Activated naive CD4-positive, alpha-beta T cell treated with anti-CD3 and anti-CD28 coated beads, Interleukin-2, amount 50 U/mL, for 72 hours (primary cell): ENCODE measurements around the gene RHOJ. TPM values are rescaled to one million over a fixed set of nuclear protein-coding genes. Genes with fewer than 3 reads are reported as not detected.
"Not testable (repeated sequence)": the region's sequence is repeated elsewhere in the genome, so short reads cannot be mapped to it uniquely, and the experiment has no call there.

Source experiments
- ATAC-seq, 2 donors: fragments of 150-1000 bp; cut with Tn5 transposase; 2 replicates each; pipeline ENCODE4 v1.10.0; 2021; ENCODE audit warnings: mild to moderate bottlenecking in 2 of 2, moderate library complexity in 2 of 2
- DNase-seq, 2 donors: peaks; one replicate each; pipeline ENCODE4 v3.0.0; 2021 to 2022; ENCODE audit warnings: low spot score in 2 of 2
- H3K27ac Mint-ChIP-seq, 2 donors: one replicate each; pipeline ENCODE4 v1.8.0; 2022; ENCODE audit warnings: mild to moderate bottlenecking in 2 of 2, mixed read lengths in 2 of 2
- H3K36me3 Mint-ChIP-seq, 2 donors: one replicate each; pipeline ENCODE4 v1.8.0; 2022; ENCODE audit warnings: mixed read lengths in 2 of 2
- H3K9me3 Mint-ChIP-seq, 2 donors: one replicate each; pipeline ENCODE4 v1.8.0; 2022; ENCODE audit warnings: mixed read lengths in 2 of 2
- total RNA-seq, 2 donors: library from RNA; stranded (reverse); gene quantifications; one replicate each; pipeline ENCODE4 v1.2.3, GENCODE V29; 2022

The RHOJ gene
- not detected for total RNA-seq

DNA sequence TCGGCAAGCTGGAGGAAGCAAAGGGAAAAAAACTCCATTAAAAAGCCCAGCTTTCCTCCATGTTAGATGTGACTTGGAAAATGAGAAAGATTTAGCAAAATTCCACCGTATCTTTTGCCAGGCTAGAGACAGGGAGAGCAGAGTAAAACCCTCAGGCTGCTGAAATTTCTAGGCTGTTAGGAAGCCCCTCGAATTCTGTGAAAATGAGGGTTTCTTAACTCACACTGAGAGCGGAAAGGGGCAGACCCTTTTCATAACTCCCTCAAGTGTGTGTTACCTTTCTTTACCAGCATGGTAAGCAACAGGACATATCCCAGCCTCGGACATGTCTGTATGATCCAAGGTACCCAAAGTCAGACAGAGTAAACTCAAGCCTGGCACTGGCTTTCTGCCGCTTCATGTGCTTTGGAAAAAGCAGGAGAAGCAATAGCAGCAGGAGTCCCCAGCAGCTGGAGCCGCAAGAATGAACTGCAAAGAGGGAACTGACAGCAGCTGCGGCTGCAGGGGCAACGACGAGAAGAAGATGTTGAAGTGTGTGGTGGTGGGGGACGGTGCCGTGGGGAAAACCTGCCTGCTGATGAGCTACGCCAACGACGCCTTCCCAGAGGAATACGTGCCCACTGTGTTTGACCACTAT is at the start of gene RHOJ:
Gene RHOJ (plus strand): TSS at position 37 of the 637 bp plus-strand sequence. CDS start 427 bp downstream, at position 464.
- no peak for ATAC-seq
- DNase-seq: no peak
- Mint-ChIP-seq H3K27ac (no peak within 1 kb of the TSS), H3K36me3 (no peaks in the 10 kb centered on the region), H3K9me3 (no peaks in the 10 kb centered on the region)

DNA sequence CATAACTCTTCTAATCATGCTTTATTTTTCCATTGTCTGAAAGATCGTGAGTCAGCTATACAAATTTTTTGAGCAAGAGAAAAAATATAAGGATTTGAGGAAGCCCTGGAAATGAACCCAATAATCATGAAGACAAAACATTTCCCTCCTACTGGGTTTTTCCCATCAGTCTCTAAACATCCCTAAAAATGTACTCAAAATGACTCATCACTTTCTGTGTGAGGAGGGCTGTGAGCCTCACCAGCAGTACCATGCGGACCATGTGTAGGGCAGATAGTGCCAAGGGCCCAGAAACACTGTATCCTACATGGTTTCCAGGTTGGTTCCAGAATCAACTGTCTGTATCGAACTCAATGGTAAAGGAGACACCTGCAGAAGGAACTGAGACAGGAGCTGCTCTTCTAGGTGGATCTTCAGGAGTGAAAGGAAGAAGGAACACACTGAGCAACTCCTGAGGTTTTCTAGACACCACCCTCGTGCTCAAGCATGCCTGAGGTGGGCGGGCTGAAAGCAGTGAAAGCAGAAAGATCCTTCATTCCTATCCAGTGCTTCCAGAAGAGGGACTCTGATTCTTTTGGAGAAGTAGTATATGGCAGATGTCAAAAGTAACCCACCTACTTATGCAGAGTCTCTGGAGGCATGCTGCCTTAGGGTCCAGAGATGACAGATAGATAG is 48.6 kb upstream of the RHOJ start:
- H3K9me3 Mint-ChIP-seq: no peaks in the 10 kb centered on the region
- ATAC-seq: no peak
- H3K36me3 Mint-ChIP-seq: no peaks in the 10 kb centered on the region

DNA sequence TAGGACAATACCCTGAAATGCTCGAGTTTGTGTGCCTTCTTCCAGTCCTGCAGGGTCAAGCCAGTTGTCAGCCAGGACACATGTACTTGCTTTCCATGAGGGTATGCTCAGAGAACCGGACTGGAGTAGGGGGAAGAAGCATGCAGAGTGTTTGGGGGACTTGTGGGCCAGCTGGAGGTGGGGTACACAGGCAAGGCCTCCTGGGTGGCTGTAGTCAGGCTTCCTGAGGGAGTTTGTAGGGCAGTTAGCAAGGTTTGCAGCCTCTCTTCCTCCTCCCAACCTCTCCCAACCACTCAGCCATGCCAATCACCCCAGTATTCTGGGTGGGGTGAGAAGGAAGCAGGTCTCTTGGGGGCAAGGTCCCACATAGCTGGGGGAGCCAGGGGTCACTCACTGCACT is 47.0 kb upstream of the RHOJ start:
- ATAC-seq: no peak
- Mint-ChIP-seq H3K36me3 (no peaks in the 10 kb centered on the region), H3K27ac (no peak overlapping the region), H3K9me3 (no peaks in the 10 kb centered on the region)
- DNase-seq: no peak

More for the DNA sequence above, 48.6 kb upstream of the RHOJ start:
- peak overlapping the region in 1 of 2 donors; percentile 38 for H3K27ac Mint-ChIP-seq
- DNase-seq: no peak

DNA sequence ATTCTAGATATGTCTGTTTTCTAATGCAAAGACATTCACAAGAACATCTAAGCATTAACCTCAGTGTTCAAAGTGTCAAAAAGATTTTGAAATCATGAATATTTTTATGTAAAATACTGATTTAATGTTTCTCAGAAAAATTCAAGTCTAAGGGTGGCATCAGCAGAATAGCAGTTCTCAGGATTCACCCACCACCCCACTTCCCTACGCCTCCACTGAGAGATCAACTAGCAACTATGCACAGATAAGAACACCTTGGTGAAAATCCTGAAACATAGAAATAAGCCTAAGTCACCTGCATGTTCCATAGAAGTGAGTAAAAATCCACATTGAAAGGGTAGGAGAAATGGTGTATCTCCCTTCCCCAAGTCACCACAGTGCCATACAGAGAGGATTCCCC is 40.9 kb upstream of the RHOJ start:
- H3K9me3 Mint-ChIP-seq: no peaks in the 10 kb centered on the region
- H3K27ac Mint-ChIP-seq: no peak overlapping the region
- no peaks in the 10 kb centered on the region for H3K36me3 Mint-ChIP-seq
- DNase-seq: no peak
- ATAC-seq: no peak

DNA sequence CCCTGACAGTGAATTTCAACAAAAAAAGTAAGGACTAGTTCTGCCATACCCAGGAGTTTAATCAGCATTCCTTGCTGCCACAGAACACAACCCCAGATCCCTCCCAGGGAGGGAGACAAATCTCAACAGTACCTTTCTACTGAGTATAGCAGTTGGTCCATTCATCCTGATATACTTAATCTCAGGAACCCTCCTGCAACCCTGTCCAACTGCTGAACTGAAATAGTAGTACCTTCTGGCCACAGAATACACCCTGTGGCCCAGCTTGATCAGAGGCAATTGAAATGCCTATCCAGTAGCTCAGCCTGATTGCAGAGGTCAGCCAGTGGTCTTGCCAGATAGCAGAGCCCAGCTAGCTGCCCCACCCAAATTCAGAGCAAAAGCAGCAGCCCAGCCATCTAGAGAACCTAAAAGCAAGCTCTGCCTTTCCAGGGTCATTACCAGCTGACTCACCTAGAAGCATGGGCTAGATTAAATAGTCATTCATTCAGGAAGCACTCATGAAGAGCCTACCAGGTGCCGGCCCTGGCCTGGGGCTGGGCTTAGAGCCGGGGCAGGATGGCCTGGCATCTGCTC is 40.0 kb upstream of the RHOJ start:
- DNase-seq: no peak
- no peaks in the 10 kb centered on the region for H3K9me3 Mint-ChIP-seq
- no peak overlapping the region for H3K27ac Mint-ChIP-seq
- H3K36me3 Mint-ChIP-seq: no peaks in the 10 kb centered on the region
- ATAC-seq: no peak

DNA sequence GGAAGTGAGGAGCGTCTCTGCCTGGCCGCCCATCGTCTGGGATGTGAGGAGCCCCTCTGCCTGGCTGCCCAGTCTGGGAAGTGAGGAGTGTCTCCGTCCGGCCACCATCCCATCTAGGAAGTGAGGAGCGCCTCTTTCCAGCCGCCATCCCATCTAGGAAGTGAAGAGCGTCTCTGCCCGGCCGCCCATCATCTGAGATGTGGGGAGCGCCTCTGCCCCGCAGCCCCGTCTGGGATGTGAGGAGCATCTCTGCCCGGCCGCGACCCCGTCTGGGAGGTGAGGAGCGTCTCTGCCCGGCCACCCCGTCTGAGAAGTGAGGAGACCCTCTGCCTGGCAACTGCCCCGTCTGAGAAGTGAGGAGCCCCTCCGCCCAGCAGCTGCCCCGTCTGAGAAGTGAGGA is 39.0 kb upstream of the RHOJ start:
- ATAC-seq, H3K27ac Mint-ChIP-seq, DNase-seq, H3K9me3 Mint-ChIP-seq, H3K36me3 Mint-ChIP-seq: not testable (repeated sequence)

DNA sequence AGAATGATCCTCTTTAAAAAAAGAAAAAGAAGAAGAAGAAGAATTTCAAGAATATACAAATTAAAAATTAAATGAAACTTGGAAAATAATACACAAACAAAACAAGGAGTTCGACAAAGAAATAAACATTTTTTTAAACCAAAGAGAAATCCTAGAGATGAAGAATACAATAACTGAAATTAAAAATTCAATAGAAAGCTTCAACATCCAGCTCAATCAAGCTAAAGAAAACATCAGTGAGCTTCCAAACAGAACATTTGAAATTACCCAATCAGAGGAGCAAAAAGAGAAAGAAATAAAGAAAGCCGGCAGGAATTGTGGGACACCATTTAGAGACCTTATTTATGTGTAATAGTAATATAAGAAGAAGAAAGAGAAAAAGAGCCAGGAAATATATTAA is 37.2 kb upstream of the RHOJ start:
- Mint-ChIP-seq H3K27ac (no peak overlapping the region), H3K9me3 (no peaks in the 10 kb centered on the region), H3K36me3 (no peaks in the 10 kb centered on the region)
- ATAC-seq (no peak), DNase-seq (no peak)

DNA sequence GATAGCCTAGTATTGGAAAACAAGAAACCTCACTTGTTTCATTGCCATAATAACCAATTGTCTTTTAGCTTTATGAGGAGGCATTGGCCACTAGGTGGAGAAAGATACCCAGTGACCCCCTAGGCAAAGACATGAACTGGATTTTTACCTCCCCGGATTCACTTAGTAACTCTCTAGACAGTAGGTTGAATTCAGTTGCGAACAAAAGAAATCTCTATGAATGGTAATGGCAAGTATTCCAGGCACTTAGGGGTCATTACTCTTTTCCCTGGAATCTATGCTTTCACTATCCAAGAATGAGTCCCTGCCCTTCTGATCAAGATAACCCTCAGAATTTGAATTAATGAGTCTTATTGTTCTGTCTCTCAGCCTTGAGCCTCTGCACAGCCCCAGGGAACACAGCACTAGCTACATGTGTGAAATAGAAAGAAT is 29.5 kb upstream of the RHOJ start:
- DNase-seq: no peak
- no peak for ATAC-seq
- Mint-ChIP-seq H3K9me3 (no peaks in the 10 kb centered on the region), H3K27ac (no peak overlapping the region), H3K36me3 (no peaks in the 10 kb centered on the region)

DNA sequence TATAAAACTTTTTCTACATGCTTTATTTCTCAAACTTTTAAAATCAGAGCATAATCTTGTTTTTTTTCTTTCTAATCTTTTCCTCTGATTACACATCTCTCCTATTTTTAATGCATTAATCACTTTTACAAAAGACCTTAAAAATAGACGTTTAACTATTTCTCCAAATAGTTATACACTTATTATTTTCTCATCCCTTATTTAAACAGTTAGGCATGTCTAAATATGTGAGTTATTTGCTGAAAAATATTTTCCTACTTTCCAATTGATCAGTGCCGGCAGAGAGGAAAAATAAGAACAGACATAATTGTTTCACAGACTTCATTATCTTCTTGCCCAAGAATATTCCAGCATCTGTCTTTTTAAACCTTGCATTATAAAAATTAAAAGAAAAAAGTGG is 28.7 kb upstream of the RHOJ start:
- DNase-seq: no peak

DNA sequence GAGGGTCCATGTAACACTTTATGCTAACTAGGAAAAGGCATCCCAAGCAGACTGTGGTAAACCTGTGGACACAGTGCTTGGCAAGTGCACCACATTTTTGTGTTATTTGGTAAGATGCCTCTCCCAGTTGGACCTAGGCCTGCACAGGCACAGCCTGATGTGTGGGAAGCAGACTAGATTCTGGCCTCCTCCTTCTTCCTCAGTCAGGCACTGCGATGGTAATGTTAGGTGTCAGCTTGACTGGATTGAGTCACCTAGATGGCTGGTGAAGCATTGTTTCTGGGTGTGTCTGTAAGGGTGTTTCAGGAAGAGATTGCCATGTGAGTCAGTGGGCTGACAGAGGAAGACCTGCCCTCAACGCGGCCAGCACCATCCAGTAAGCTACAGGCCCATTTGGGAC is 25.3 kb upstream of the RHOJ start:
- H3K9me3 Mint-ChIP-seq: peaks cover 4 to 9% of the 10 kb centered on the region in 2 donors

More for the DNA sequence above, 28.7 kb upstream of the RHOJ start:
- H3K27ac Mint-ChIP-seq: no peak overlapping the region
- H3K9me3 Mint-ChIP-seq: no peaks in the 10 kb centered on the region
- ATAC-seq: no peak
- H3K36me3 Mint-ChIP-seq: no peaks in the 10 kb centered on the region

DNA sequence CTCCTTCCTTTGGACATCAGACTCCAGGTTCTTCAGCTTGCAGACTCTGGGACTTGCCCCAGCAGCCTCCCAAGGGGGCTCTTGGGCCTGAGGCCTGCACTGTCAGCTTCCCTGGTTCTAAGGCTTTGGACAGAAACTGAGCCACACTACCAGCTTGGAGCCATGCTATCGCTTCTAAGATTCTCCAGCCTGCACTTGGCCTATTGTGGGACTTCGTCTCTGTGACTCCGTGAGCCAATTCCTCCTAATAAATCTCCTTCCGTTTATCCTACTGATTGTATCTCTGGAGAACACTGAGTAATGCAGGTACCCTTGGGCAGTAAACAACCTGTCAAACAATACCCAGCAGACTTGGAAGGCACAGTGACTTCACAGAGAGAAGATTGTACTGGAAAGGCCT is 24.9 kb upstream of the RHOJ start:
- Mint-ChIP-seq H3K9me3 (peaks cover 4 to 9% of the 10 kb centered on the region in 2 donors), H3K36me3 (no peaks in the 10 kb centered on the region), H3K27ac (no peak overlapping the region)
- ATAC-seq: no peak
- no peak for DNase-seq

More for the DNA sequence above, 25.3 kb upstream of the RHOJ start:
- Mint-ChIP-seq H3K27ac (no peak overlapping the region), H3K36me3 (no peaks in the 10 kb centered on the region)
- ATAC-seq (no peak), DNase-seq (no peak)

DNA sequence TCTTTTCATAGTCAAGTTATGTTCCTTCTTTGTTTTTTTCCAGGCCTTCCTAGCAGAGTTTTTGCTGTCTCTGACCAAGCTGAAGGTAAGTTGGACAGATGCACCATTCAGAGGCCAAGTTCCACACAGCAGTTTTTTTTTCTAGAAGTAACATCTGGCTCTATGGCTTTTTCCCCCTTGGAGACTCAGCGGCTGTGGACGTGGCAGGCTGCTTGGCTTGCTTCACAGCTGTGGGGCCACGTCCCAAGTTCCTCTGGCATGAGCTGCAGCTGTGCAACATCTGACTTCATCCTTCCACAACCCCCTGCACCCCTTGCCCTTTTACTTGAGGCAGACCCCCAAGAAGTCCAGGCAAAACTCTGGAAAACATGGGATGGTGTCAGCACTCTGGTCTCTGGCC is 24.2 kb upstream of the RHOJ start:
- ATAC-seq: no peak
- Mint-ChIP-seq H3K36me3 (no peaks in the 10 kb centered on the region), H3K9me3 (peaks cover 4 to 9% of the 10 kb centered on the region in 2 donors), H3K27ac (no peak overlapping the region)
- no peak for DNase-seq

DNA sequence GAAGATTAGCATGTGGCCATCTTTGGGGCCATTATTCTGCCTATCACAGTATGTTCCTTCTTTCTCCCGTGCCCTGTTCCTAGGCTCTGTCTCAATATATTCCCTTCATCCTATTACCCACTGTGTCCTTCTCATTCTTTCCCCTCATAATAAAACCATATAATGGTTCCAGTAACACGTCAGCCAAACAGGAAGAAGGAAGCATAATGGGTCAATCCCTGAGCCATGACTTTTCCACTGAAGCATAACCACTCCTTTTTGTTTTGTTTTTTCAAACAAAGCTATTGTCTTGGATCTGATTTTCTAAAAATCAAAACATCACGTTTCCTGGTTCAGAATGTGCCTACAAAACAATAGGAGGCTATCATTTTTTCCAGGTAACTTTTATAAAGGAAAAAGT is 21.3 kb upstream of the RHOJ start:
- no peak for DNase-seq
- ATAC-seq: no peak
- no peaks in the 10 kb centered on the region for H3K36me3 Mint-ChIP-seq
- H3K27ac Mint-ChIP-seq: no peak overlapping the region
- H3K9me3 Mint-ChIP-seq: peaks cover 4 to 9% of the 10 kb centered on the region in 2 donors

DNA sequence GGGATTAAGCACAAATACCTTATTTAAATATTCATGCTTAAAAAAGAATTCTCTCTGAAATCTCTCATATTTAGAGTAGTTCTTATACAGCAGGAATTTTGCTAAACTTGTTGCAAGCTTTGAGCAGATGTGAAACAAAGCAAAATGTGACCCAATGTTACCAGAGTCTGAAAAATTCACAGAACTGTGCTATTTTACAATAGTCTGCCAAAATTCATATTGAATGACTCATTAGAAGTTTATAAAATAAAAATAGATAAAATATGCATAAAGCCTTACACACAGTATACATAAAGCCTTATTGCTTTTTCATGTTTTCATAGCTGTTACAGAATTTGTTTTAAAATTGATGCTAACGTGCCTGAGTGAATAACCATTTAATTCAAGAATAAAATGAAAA is 17.8 kb upstream of the RHOJ start:
- Mint-ChIP-seq H3K27ac (no peak overlapping the region), H3K9me3 (peaks cover 4 to 9% of the 10 kb centered on the region in 2 donors), H3K36me3 (no peaks in the 10 kb centered on the region)
- DNase-seq: no peak
- no peak for ATAC-seq

DNA sequence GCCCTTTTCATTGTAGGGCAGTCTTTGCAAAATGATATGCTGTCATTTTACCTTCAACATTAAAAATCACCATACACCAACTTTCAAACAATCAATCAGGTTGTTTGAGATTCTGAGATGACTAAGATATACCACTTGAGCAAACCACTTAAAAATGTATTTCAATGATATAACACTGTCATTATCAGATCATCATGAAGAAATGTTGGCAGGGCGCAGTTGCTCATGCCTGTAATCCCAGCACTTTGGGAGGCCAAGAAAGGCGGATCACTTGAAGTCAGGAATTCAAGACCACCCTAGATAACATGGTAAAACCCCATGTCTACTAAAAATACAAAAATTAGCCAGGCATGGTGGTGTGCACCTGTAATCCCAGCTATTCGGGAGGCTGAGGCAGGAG is 13.0 kb upstream of the RHOJ start:
- H3K27ac Mint-ChIP-seq: no peak overlapping the region
- H3K36me3 Mint-ChIP-seq: no peaks in the 10 kb centered on the region
- peaks cover 0 to 7% of the 10 kb centered on the region in 2 donors for H3K9me3 Mint-ChIP-seq
- ATAC-seq (no peak), DNase-seq (no peak)

DNA sequence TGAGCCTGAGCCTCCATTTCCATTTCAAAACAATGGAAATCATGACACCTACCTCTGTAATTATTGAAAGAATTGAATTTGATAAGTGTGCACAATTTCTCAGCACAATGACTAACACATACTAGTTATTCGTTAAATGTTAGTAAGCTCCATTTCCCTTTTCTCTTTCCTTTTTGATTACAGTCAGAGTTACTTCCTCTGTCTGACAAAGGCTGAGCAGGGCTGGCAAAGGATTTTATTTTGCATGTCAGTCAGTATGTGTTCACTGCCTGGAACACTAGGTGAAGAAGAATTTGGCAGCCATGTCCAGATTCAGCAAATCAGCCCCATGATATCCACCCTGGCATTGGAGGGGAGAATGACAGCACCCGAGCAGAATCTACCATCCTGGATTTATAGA is 12.2 kb upstream of the RHOJ start:
- H3K36me3 Mint-ChIP-seq: no peaks in the 10 kb centered on the region
- no peak for DNase-seq
- peaks cover 0 to 7% of the 10 kb centered on the region in 2 donors for H3K9me3 Mint-ChIP-seq
- H3K27ac Mint-ChIP-seq: peak overlapping the region in 1 of 2 donors; percentile 8
- no peak for ATAC-seq

DNA sequence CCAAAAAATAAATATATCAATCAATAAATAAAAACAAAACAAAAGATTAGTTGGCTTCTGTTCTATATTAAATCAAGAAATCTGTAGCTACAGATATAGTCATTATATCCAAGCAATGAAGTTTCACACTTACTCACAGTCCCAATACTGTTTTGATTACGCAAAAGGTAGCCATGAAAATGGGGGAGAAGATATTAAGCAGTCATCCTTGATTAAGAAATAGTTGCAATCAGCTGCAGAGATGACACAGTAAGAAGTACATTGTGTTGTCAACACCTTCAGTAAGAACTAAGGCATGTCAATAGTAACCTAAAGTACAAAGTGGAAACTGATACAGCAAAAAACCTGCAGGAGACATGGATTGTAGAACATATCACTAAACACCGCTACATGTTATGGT is 11.0 kb upstream of the RHOJ start:
- ATAC-seq (no peak), DNase-seq (no peak)
- H3K27ac Mint-ChIP-seq: no peak overlapping the region
- H3K9me3 Mint-ChIP-seq: peaks cover 0 to 7% of the 10 kb centered on the region in 2 donors
- H3K36me3 Mint-ChIP-seq: no peaks in the 10 kb centered on the region
